ENCODE results near the gene IGSF9B. TPM values are rescaled to one million over a fixed set of nuclear protein-coding genes. Genes with fewer than 3 reads are reported as not detected.

The IGSF9B gene
- polyA plus RNA-seq, 1 experiment: 0.05 TPM

GRCh38 chr11:133930767-133931448, 25.9 kb downstream of the IGSF9B start:
- ChIA-PET CTCF (no interaction called here), POLR2A (interaction anchor here (0.6 kb wide), 1 partner anchor 116 kb away, joined by 3 read pairs; no protein-coding TSS in a partner anchor)
- TF ChIP-seq, protein P1, sequence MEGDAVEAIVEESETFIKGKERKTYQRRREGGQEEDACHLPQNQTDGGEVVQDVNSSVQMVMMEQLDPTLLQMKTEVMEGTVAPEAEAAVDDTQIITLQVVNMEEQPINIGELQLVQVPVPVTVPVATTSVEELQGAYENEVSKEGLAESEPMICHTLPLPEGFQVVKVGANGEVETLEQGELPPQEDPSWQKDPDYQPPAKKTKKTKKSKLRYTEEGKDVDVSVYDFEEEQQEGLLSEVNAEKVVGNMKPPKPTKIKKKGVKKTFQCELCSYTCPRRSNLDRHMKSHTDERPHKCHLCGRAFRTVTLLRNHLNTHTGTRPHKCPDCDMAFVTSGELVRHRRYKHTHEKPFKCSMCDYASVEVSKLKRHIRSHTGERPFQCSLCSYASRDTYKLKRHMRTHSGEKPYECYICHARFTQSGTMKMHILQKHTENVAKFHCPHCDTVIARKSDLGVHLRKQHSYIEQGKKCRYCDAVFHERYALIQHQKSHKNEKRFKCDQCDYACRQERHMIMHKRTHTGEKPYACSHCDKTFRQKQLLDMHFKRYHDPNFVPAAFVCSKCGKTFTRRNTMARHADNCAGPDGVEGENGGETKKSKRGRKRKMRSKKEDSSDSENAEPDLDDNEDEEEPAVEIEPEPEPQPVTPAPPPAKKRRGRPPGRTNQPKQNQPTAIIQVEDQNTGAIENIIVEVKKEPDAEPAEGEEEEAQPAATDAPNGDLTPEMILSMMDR (IDR thresholded peaks at IDR 0.05; ENCODE audit: insufficient read depth, low read depth, low read length): peak; percentile 57
- no peak for DNase-seq (ENCODE audit: low read depth)
- no peak overlapping the region for H3K4me3 ChIP-seq (ENCODE audit: low read depth, low read length)
- H3K36me3 ChIP-seq (ENCODE audit: control insufficient read depth, insufficient read depth, low read length): no peaks in the 10 kb centered on the region
- no peaks in the 10 kb centered on the region; the same call in 1 of the 2 replicates for H3K27me3 ChIP-seq (ENCODE audit: control insufficient read depth, insufficient read depth, low read length)

DNA sequence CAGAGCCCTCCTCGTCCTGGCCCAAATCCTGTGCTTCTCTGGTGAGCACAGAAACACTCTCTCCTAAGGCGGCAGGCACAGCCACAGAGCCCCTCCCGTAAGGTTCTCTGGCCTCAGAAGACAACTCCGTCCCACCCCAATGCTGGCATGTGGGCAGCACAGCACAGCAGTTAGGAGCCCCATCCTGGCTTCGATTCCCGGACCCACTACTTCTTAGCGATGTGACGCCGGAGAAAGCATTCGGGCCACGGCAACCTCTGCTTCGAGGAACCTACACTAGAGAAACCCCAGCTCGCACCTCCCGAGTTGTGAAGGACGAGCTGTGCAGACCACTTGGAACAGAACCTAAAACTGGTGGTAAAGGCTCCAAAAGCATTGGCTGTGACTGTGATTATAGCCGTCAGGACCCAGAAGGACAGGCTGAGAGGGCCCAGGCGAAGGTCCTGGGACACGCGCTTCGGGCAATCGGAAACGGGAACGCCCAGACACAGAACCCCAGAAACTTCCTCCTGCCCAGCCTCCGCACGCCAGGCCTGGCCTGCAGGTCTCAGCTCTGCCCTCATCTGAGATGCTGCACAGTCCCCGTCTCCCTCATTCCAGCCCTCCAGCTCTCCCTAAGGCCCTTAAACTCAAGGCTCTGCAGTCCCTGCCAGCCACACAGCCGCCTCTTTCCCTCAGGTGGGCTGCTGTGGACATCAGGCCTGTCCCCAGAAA, 26.6 kb downstream of the IGSF9B start:
- ChIA-PET CTCF (no interaction called here), POLR2A (no interaction called here)

GRCh38 chr11:133929401-133930052, 27.2 kb downstream of the IGSF9B start:
- H3K27me3 ChIP-seq (ENCODE audit: control insufficient read depth, insufficient read depth, low read length): no peaks in the 10 kb centered on the region; the same call in 1 of the 2 replicates
- CTCF ChIA-PET: no interaction called here
- POLR2A ChIA-PET: no interaction called here
- no peaks in the 10 kb centered on the region for H3K36me3 ChIP-seq (ENCODE audit: control insufficient read depth, insufficient read depth, low read length)
- TF ChIP-seq, protein P1 (IDR thresholded peaks at IDR 0.05; ENCODE audit: insufficient read depth, low read depth, low read length): no peak
- no peak overlapping the region for H3K4me3 ChIP-seq (ENCODE audit: low read depth, low read length)
- DNase-seq (ENCODE audit: low read depth): no peak

More for the DNA sequence above, 26.6 kb downstream of the IGSF9B start:
- H3K4me3 ChIP-seq (ENCODE audit: low read depth, low read length): no peak overlapping the region
- H3K36me3 ChIP-seq (ENCODE audit: control insufficient read depth, insufficient read depth, low read length): no peaks in the 10 kb centered on the region
- TF ChIP-seq, protein P1 (IDR thresholded peaks at IDR 0.05; ENCODE audit: insufficient read depth, low read depth, low read length): no peak
- H3K27me3 ChIP-seq (ENCODE audit: control insufficient read depth, insufficient read depth, low read length): no peaks in the 10 kb centered on the region; the same call in 1 of the 2 replicates
- DNase-seq (ENCODE audit: low read depth): no peak

DNA sequence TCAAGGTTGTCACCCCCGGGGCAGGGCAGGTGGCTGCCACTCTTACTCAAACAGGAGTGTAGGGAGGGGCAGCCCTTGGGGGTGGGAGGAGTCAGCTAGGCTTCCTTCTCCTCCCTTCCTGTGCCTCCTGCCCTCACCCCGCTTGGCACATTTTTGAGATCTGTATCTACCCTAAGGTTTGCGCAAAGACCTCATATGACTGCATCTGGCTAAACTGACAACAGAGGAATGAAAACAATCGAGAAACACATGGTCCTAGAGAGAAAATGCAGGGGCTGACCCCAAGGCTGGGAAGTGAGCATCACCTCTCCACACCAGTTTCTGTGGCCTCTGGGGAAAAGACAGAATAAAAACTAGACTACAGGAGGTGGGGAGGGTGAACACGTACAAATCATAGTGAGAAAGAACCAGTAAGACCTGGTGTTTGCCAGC, 28.1 kb downstream of the IGSF9B start:
- CTCF ChIA-PET: interaction anchor here (0.5 to 2.6 kb wide), 10 partner anchors 31 to 315 kb away, joined by 3 to 16 read pairs (median 4); partner anchors contain the start of gene VPS26B
- no peak for DNase-seq (ENCODE audit: low read depth)
- no peak overlapping the region for H3K4me3 ChIP-seq (ENCODE audit: low read depth, low read length)
- POLR2A ChIA-PET: no interaction called here
- no peaks in the 10 kb centered on the region for H3K36me3 ChIP-seq (ENCODE audit: control insufficient read depth, insufficient read depth, low read length)
- no peaks in the 10 kb centered on the region; the same call in 1 of the 2 replicates for H3K27me3 ChIP-seq (ENCODE audit: control insufficient read depth, insufficient read depth, low read length)
- TF ChIP-seq, protein P1 (IDR thresholded peaks at IDR 0.05; ENCODE audit: insufficient read depth, low read depth, low read length): no peak

All from BJ (cell line).